ENCODE results near the gene MYZAP. TPM values are rescaled to one million over a fixed set of nuclear protein-coding genes. Genes with fewer than 3 reads are reported as not detected.
A peak's percentile ranks its signal among the peaks of the same experiment; 100 is the strongest.

Gene MYZAP
- polyA plus RNA-seq, 1 donor from 2014 or later = not detected

- Histone ChIP-seq H3K9ac (ENCODE audit: low read length) (peak overlapping the region; percentile 86), H3K27ac (ENCODE audit: low read length) (peak overlapping the region; percentile 91), H3K4me2 (ENCODE audit: low read length) (peak overlapping the region; percentile 34), H3K4me3 (ENCODE audit: low read length) (peak overlapping the region; percentile 93), H3F3A (ENCODE audit: insufficient read depth, low read length, poor library complexity, severe bottlenecking) (no peaks in the 10 kb centered on the region), H3K79me2 (replicated peaks; ENCODE audit: insufficient read depth, low read length) (peaks cover 22% of the 10 kb centered on the region), H3K9me2 (ENCODE audit: insufficient read depth, low read length) (no peaks in the 10 kb centered on the region), H4K20me1 (ENCODE audit: insufficient read depth) (no peaks in the 10 kb centered on the region), H3K9me3 (ENCODE audit: low read length) (no peaks in the 10 kb centered on the region), H2AFZ (ENCODE audit: low read depth, low read length) (peak overlapping the region; percentile 100), H3K36me3 (ENCODE audit: insufficient read depth, low read length) (no peaks in the 10 kb centered on the region), H3K27me3 (ENCODE audit: insufficient read depth, low read depth, low read length) (no peaks in the 10 kb centered on the region)
- no peak for TF ChIP-seq CTCF (IDR thresholded peaks at IDR 0.05; ENCODE audit: poor library complexity, severe bottlenecking)
- no peak for TF ChIP-seq REST (IDR thresholded peaks at IDR 0.05; ENCODE audit: borderline replicate concordance)
- TF ChIP-seq MXI1 (conservative IDR thresholded peaks at IDR 0.05; ENCODE audit: poor library complexity, severe bottlenecking) = no peak
- TF ChIP-seq POLR2AphosphoS5 (IDR thresholded peaks at IDR 0.05) = no peak
- no peak for TF ChIP-seq TAF1 (IDR thresholded peaks at IDR 0.05; ENCODE audit: low read depth)
- no peak for TF ChIP-seq SMC3 (conservative IDR thresholded peaks at IDR 0.05; ENCODE audit: poor library complexity)
- no peak for TF ChIP-seq RAD21 (conservative IDR thresholded peaks at IDR 0.05)
- no peak for TF ChIP-seq EZH2 (IDR thresholded peaks at IDR 0.05; ENCODE audit: borderline replicate concordance, insufficient read depth, low read length, poor library complexity, severe bottlenecking)
- TF ChIP-seq EP300 (conservative IDR thresholded peaks at IDR 0.05; ENCODE audit: poor library complexity, severe bottlenecking) = no peak
Measured at GRCh38 chr15:57705746-57706404, 114.2 kb downstream of the MYZAP start.

- no peaks in the 10 kb centered on the region for H4K20me1 ChIP-seq (ENCODE audit: insufficient read depth)
- H3K27ac ChIP-seq (ENCODE audit: low read length) = peak within 1 kb of the TSS; percentile 91
- H3K4me3 ChIP-seq (ENCODE audit: low read length) = peak within 1 kb of the TSS; percentile 93
- H3K4me2 ChIP-seq (ENCODE audit: low read length) = peak within 1 kb of the TSS; percentile 94
- peaks cover 22% of the 10 kb centered on the region for H3K79me2 ChIP-seq (replicated peaks; ENCODE audit: insufficient read depth, low read length)
- H3K36me3 ChIP-seq (ENCODE audit: insufficient read depth, low read length) = peaks cover 6% of the 10 kb centered on the region
- peak within 1 kb of the TSS; percentile 86 for H3K9ac ChIP-seq (ENCODE audit: low read length)
- peak; percentile 38 for TF ChIP-seq RAD21 (conservative IDR thresholded peaks at IDR 0.05)
- TF ChIP-seq POLR2AphosphoS5 (IDR thresholded peaks at IDR 0.05) = peak; percentile 84
- TF ChIP-seq EP300 (conservative IDR thresholded peaks at IDR 0.05; ENCODE audit: poor library complexity, severe bottlenecking) = peak; percentile 79
- TF ChIP-seq MXI1 (conservative IDR thresholded peaks at IDR 0.05; ENCODE audit: poor library complexity, severe bottlenecking) = peak; percentile 89
- TF ChIP-seq CTCF (IDR thresholded peaks at IDR 0.05; ENCODE audit: poor library complexity, severe bottlenecking) = peak; percentile 24
- TF ChIP-seq REST (IDR thresholded peaks at IDR 0.05; ENCODE audit: borderline replicate concordance) = peak; percentile 84
- no peak for TF ChIP-seq TAF1 (IDR thresholded peaks at IDR 0.05; ENCODE audit: low read depth)
- no peak for TF ChIP-seq EZH2 (IDR thresholded peaks at IDR 0.05; ENCODE audit: borderline replicate concordance, insufficient read depth, low read length, poor library complexity, severe bottlenecking)
- TF ChIP-seq SMC3 (conservative IDR thresholded peaks at IDR 0.05; ENCODE audit: poor library complexity) = peak; percentile 42
- H3K9me3 ChIP-seq (ENCODE audit: low read length) = no peaks in the 10 kb centered on the region
- H2AFZ ChIP-seq (ENCODE audit: low read depth, low read length) = peak within 1 kb of the TSS; percentile 100
- no peaks in the 10 kb centered on the region for H3F3A ChIP-seq (ENCODE audit: insufficient read depth, low read length, poor library complexity, severe bottlenecking)
- no peaks in the 10 kb centered on the region for H3K27me3 ChIP-seq (ENCODE audit: insufficient read depth, low read depth, low read length)
- H3K9me2 ChIP-seq (ENCODE audit: insufficient read depth, low read length) = no peaks in the 10 kb centered on the region
Measured at GRCh38 chr15:57706405-57707209, 114.9 kb downstream of the MYZAP start, which contains the start of gene POLR2M. Gene POLR2M, plus strand, starts transcription at chr15:57706714. Its CDS starts 129 bp downstream, at chr15:57706843.
